PC-9 (cell line): ENCODE results near the gene GPC5.

ENCODE experiments used
- CTCF ChIP-seq: fragments of 200-600 bp; sonication (generic); conservative IDR thresholded peaks from 2 replicates; pipeline ENCODE4 v1.6.1; 2017; ENCODE audit warnings: mixed run types, antibody characterized with exemption, mild to moderate bottlenecking, moderate library complexity
- EZH2 ChIP-seq: fragments of 200-600 bp; sonication (generic); IDR thresholded peaks from 2 replicates; pipeline ENCODE4 v1.8.0; 2017; ENCODE audit warnings: antibody characterized with exemption, low read depth

- TF ChIP-seq CTCF (no peak), EZH2 (no peak)
Measured at GRCh38 chr13:92743992-92744391, 1345.6 kb downstream of the GPC5 start.
